K562 (cell line): ENCODE measurements around the gene NEK4. TPM values are rescaled to one million over a fixed set of nuclear protein-coding genes. Genes with fewer than 3 reads are reported as not detected.

Experiments used
- ATAC-seq: fragments of 200-7000 bp; cut with Tn5 transposase; 3 replicates; pipeline ENCODE4 v1.9.1; 2020; ENCODE audit warnings: moderate library complexity
- BruUV-seq: library from RNA; stranded (reverse); fragments of 400-500 nt; replicated peaks from 2 replicates; lab custom pipeline; 2021; lab: Mats Ljungman, UMichigan
- CTCF ChIA-PET: fragments of 300-600 bp; formaldehyde crosslinking; extraction: SDS; loops from one replicate; lab custom pipeline; 2021; ENCODE audit warnings: low intra/inter-chr PET ratio; lab: Yijun Ruan, JAX
- POLR2A ChIA-PET: fragments of 300-600, 350-650 bp; sonication (Branson Sonifier 250); formaldehyde crosslinking; extraction: SDS; loops from one replicate; lab custom pipeline; 2021; ENCODE audit warnings: antibody characterized with exemption, inconsistent platforms; lab: Yijun Ruan, JAX
- DNase-seq, 4 experiments: peaks; one replicate each; pipeline versions ENCODE4 v3.0.0 to v3.0.0-alpha.2; 2011 to 2018; ENCODE audit warnings: low spot score in 3 of 4, mixed read lengths in 3 of 4; ENCODE audit errors: extremely low read depth in 1 of 4
- FAIRE-seq: peaks from 2 replicates; lab custom pipeline; 2011; peaks lifted over from hg19 to GRCh38; lab: Jason Lieb, UNC
- H2AFZ ChIP-seq: 2 replicates; pipeline ENCODE4 v1.6.0; 2011; ENCODE audit warnings: low read depth, low read length, control low read depth, inconsistent platforms
- H3K27ac ChIP-seq: fragments of 200-600 bp; 3 replicates; pipeline ENCODE4 v1.8.0; 2011; ENCODE audit warnings: low read depth, mild to moderate bottlenecking, control low read depth, inconsistent platforms, low read length, moderate library complexity, mixed read lengths; ENCODE audit errors: extremely low read depth
- H3K27me3 ChIP-seq, 2 experiments: fragments of 300-600 bp in 1 of 2; 2 replicates in 1 of 2; 3 replicates in 1 of 2; pipeline versions ENCODE4 v1.6.0 to v1.8.0; 2011; ENCODE audit warnings: inconsistent platforms in 2 of 2, low read length in 2 of 2, mild to moderate bottlenecking in 1 of 2, mixed read lengths in 1 of 2, moderate library complexity in 1 of 2; ENCODE audit not compliant: control insufficient read depth in 2 of 2, insufficient read depth in 2 of 2
- H3K36me3 ChIP-seq: fragments of 300-600 bp; 3 replicates; pipeline ENCODE4 v1.8.0; 2011; ENCODE audit warnings: mild to moderate bottlenecking, low read length, inconsistent platforms; ENCODE audit not compliant: control insufficient read depth, insufficient read depth
- H3K4me1 ChIP-seq, 2 experiments: fragments of 200-600 bp in 1 of 2; replicated peaks in 1 of 2; 2 replicates in 1 of 2; 3 replicates in 1 of 2; pipeline versions ENCODE4 v1.5.1 to v1.8.0; 2011; ENCODE audit warnings: inconsistent platforms in 2 of 2, low read length in 2 of 2, mild to moderate bottlenecking in 1 of 2, mixed read lengths in 1 of 2, moderate library complexity in 1 of 2; ENCODE audit not compliant: control insufficient read depth in 2 of 2, insufficient read depth in 2 of 2
- H3K4me2 ChIP-seq: 2 replicates; pipeline ENCODE4 v1.6.1; 2011; ENCODE audit warnings: low read length, control low read depth, inconsistent platforms, mixed read lengths; ENCODE audit not compliant: insufficient read depth
- H3K4me3 ChIP-seq: fragments of 200-600 bp; sonication (generic), shearing (Covaris generic); 2 replicates; pipeline ENCODE4 v1.5.1; 2016; ENCODE audit warnings: control low read depth, inconsistent platforms
- H3K79me2 ChIP-seq: fragments of 200-600 bp; 3 replicates; pipeline ENCODE4 v1.8.0; 2011; ENCODE audit warnings: low read length, inconsistent platforms; ENCODE audit not compliant: control insufficient read depth, insufficient read depth
- H3K9ac ChIP-seq, 2 experiments: 2 replicates each; pipeline versions ENCODE4 v1.6.0 to v1.6.1; 2011; ENCODE audit warnings: low read depth in 2 of 2, low read length in 2 of 2, control low read depth in 1 of 2, inconsistent platforms in 1 of 2, mild to moderate bottlenecking in 1 of 2, mixed read lengths in 1 of 2; ENCODE audit not compliant: insufficient read depth in 1 of 2
- H3K9me1 ChIP-seq: one replicate; pipeline ENCODE4 v1.6.0; 2011; ENCODE audit warnings: inconsistent platforms, mild to moderate bottlenecking, low read length, moderate library complexity; ENCODE audit not compliant: control insufficient read depth, insufficient read depth
- H3K9me3 ChIP-seq: replicated peaks from 2 replicates; pipeline ENCODE4 v1.5.1; 2011; ENCODE audit warnings: low read depth, low read length, inconsistent platforms; ENCODE audit not compliant: control insufficient read depth, insufficient read depth
- H4K20me1 ChIP-seq: replicated peaks from 2 replicates; pipeline ENCODE4 v1.6.1; 2011; ENCODE audit warnings: low read length, inconsistent platforms, mixed read lengths; ENCODE audit not compliant: control insufficient read depth, insufficient read depth
- CBFA2T3 ChIP-seq: fragments of 450-650 bp; IDR thresholded peaks from 2 replicates; pipeline ENCODE4 v1.6.1; 2017
- CTCFL ChIP-seq: IDR thresholded peaks from 2 replicates; pipeline ENCODE4 v1.6.1; 2011; ENCODE audit warnings: borderline replicate concordance, low read depth, mild to moderate bottlenecking, moderate library complexity, low read length; ENCODE audit not compliant: insufficient read depth, poor library complexity, severe bottlenecking
- DLX4 ChIP-seq: fragments of 250-450 bp; sonication (Bioruptor Pico); IDR thresholded peaks from 2 replicates; pipeline ENCODE4 v1.6.1; 2021; ENCODE audit warnings: mild to moderate bottlenecking
- DPF2 ChIP-seq: fragments of 450-650 bp; IDR thresholded peaks from 2 replicates; pipeline ENCODE4 v1.6.1; 2016
- E2F5 ChIP-seq: sonication (generic); formaldehyde crosslinking; IDR thresholded peaks from 2 replicates; pipeline ENCODE4 v1.8.0; 2022; ENCODE audit warnings: mild to moderate bottlenecking, missing genetic modification reagents
- GTF3C2 ChIP-seq: IDR thresholded peaks from 3 replicates; pipeline ENCODE4 v1.6.1; 2011; ENCODE audit warnings: borderline replicate concordance, mild to moderate bottlenecking, moderate library complexity; ENCODE audit not compliant: insufficient read length; ENCODE audit errors: extremely low read depth
- IFI16 ChIP-seq: fragments of 250-450 bp; sonication (Bioruptor Pico); IDR thresholded peaks from 2 replicates; pipeline ENCODE4 v2.1.2; 2022; ENCODE audit warnings: mild to moderate bottlenecking, inconsistent platforms
- MAZ ChIP-seq, 2 experiments: fragments of 450-650 bp in 1 of 2; sonication (generic) in 1 of 2; formaldehyde crosslinking; IDR thresholded peaks in 1 of 2; conservative IDR thresholded peaks in 1 of 2; 2 replicates each; pipeline versions ENCODE4 v1.4.0 to v1.5.0; 2020; ENCODE audit warnings: mild to moderate bottlenecking in 1 of 2, missing genetic modification reagents in 1 of 2
- PRDM10 ChIP-seq: fragments of 450-650 bp; IDR thresholded peaks from 2 replicates; pipeline ENCODE4 v1.6.1; 2018; ENCODE audit not compliant: partially characterized antibody
- SUPT5H ChIP-seq: fragments of 450-650 bp; IDR thresholded peaks from 2 replicates; pipeline ENCODE4 v1.6.1; 2016
- WGBS: fragments of 100-300 bp; shearing (Covaris generic); methylation state at CpG from one replicate; pipeline ENCODE4 v1.1.6; 2016; ENCODE audit warnings: low coverage, mixed read lengths; ENCODE audit not compliant: insufficient coverage; ENCODE audit errors: missing lambda C conversion rate; 5-methylcytosine and 5-hydroxymethylcytosine counted together
- in situ Hi-C: fragments of 300-500 bp; cut with MboI; formaldehyde crosslinking; loops from 4 replicates; pipeline ENCODE4 v1.15.0; 2018; ENCODE audit warnings: inconsistent platforms, mixed read lengths
- intact Hi-C: fragments of 100-400 bp; cut with micrococcal nuclease; formaldehyde crosslinking; loops from 2 replicates; pipeline ENCODE4 v1.14.2; 2022
- polyA plus RNA-seq, 8 experiments: library from polyadenylated mRNA; depleted of rRNA in 4 of 8; stranded (reverse) in 5 of 8; unstranded in 3 of 8; fragments of >200 nt; fragmentation: Nextera tagmentation in 2 of 8; fragmentation: Illumina TruSeq in 1 of 8; extraction: Ambion mirVana in 2 of 8; extraction: Trizol in 1 of 8; gene quantifications; 2 replicates each; pipeline versions ENCODE4 v1.2.1 to v1.2.3, GENCODE V29; 2011 to 2014; ENCODE audit warnings: inconsistent platforms in 1 of 8, missing spikeins in 1 of 8
- total RNA-seq, 7 experiments: library from RNA; depleted of rRNA in 6 of 7; stranded (reverse); fragments of >200 nt in 6 of 7; fragmentation: Illumina TruSeq in 2 of 7; extraction: Trizol in 2 of 7; gene quantifications; 2 replicates each; pipeline versions ENCODE4 v1.2.1 to v1.2.3, GENCODE V29; 2011 to 2021; ENCODE audit warnings: low replicate concordance in 1 of 7

NEK4 gene
- total and polyA plus RNA-seq, 9 of the 15 experiments (the other 6 are each of a cell fraction or from before 2014, with no cell fraction given), result 5.8 to 23.1 (median 16.6) TPM

GRCh38 chr3:52694528-52695189 is 76.1 kb downstream of the NEK4 start:
- Histone ChIP-seq H3K27ac (peak overlapping the region; percentile 7; the same call in 1 of the 3 replicates), H2AFZ (no peak overlapping the region), H3K27me3 (no peaks in the 10 kb centered on the region), H4K20me1 (peaks cover 8% of the 10 kb centered on the region), H3K36me3 (peaks cover 84% of the 10 kb centered on the region), H3K9ac (no peak overlapping the region), H3K9me1 (no peaks in the 10 kb centered on the region), H3K4me2 (no peak overlapping the region; the same call in 1 of the 2 replicates), H3K4me3 (no peak overlapping the region), H3K79me2 (peaks cover 7% of the 10 kb centered on the region), H3K4me1 (peaks cover 0 to 14% of the 10 kb centered on the region in 2 experiments; a peak in 2 of 5 replicates), H3K9me3 (no peaks in the 10 kb centered on the region)
- in situ Hi-C loops (no loop called here), intact Hi-C loops (no loop called here)
- ChIA-PET CTCF (no interaction called here), POLR2A (interaction anchor here (1.0 to 1.3 kb wide), 2 partner anchors 9 to 10 kb away, joined by 3 read pairs; partner anchors contain the start of gene GNL3)
- DNase-seq, result peak in 3 of 4 experiments; percentile 15 to 53 (median 23)
- BruUV-seq, result TSS peak; percentile 70
- WGBS, result 52% methylated on average over 7 of the region's 7 CpGs
- peak; percentile 50 for ATAC-seq
- peak; percentile 90 for FAIRE-seq
- TF ChIP-seq MAZ (CRISPR knock-in tag; conservative IDR thresholded peaks at IDR 0.05 in 1 of 2, IDR thresholded peaks at IDR 0.05 in 1 of 2) (0 out of 4 replicates have a peak, but pooled peaks of 1 of the 2 experiments have one; percentile 23), DLX4 (CRISPR knock-in tag) (no peak), CBFA2T3 (peak; percentile 66), SUPT5H (peak; percentile 55; the same call in 1 of the 2 replicates), CTCFL (no peak), GTF3C2 (no peak), DPF2 (peak; percentile 66), PRDM10 (peak; percentile 67), E2F5 (CRISPR knock-in tag) (no peak), IFI16 (CRISPR knock-in tag) (no peak)
